ENCODE measurements around the gene PRKCE.

- no peak for TF ChIP-seq EZH2 (IDR thresholded peaks at IDR 0.05; ENCODE audit: borderline replicate concordance, low read depth, low read length, poor library complexity, severe bottlenecking)
- TF ChIP-seq CTCF (conservative IDR thresholded peaks at IDR 0.05; ENCODE audit: low read depth, low read length) = no peak
These were observed 198.2 kb downstream of the PRKCE start for GRCh38 chr2:45849491-45850283.
